Rectal smooth muscle tissue (tissue), 1 donor: ENCODE data around the gene MEIS1.
"Not testable (repeated sequence)": the region's sequence is repeated elsewhere in the genome, so short reads cannot be mapped to it uniquely, and the experiment has no call there.

ENCODE experiments used
- H3K27ac ChIP-seq: one replicate; pipeline ENCODE4 v1.7.0; 2013; ENCODE audit warnings: low read depth, low read length, inconsistent platforms
- H3K27me3 ChIP-seq: one replicate; pipeline ENCODE4 v1.7.0; 2013; ENCODE audit warnings: low read length; ENCODE audit not compliant: control insufficient read depth, insufficient read depth
- H3K36me3 ChIP-seq: one replicate; pipeline ENCODE4 v1.7.0; 2013; ENCODE audit warnings: low read length; ENCODE audit not compliant: control insufficient read depth, insufficient read depth
- H3K4me1 ChIP-seq: one replicate; pipeline ENCODE4 v1.7.0; 2013; ENCODE audit warnings: low read length; ENCODE audit not compliant: control insufficient read depth, insufficient read depth
- H3K4me3 ChIP-seq: one replicate; pipeline ENCODE4 v1.7.0; 2013; ENCODE audit warnings: low read length
- H3K9ac ChIP-seq: one replicate; pipeline ENCODE4 v1.7.0; 2013; ENCODE audit warnings: low read length

The MEIS1 gene

DNA sequence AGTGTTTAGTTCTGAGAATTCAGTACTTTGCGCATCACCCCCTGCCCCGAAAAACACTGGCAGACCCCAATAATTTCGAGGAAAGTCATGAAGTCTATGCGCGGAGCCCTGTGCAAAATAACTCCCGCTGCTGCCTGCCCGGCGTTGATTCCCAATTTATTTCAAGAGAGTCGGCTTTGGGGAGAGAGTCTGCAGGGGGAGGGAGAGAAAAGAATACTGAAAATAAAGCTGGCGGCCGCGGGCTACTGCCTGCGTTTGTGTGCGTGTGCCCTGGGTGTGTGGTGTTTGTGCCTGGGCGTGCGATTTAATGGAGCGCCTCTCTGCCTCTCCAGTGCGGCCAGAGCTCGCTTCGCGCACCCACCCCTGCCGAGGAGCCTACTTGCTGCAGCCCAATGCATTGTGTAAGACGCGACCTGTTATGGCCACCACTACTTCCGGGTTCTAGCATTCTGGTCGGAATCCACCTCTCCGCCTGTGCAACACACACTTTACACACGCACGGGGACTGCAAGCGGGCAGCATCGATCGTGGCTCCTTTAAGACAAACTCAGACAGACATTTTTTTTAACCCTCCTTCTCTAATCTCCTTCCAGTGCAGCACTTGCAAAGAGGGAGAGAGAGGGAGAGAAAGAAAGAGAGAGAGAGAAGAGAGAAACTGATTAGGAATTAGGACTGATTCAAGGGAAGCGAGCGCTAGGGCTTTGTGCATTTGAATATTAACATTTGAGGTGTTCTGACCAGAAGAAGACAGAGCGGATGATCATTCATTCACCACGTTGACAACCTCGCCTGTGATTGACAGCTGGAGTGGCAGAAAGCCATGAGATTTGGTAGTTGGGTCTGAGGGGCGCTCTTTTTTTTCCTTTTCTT is at the start of gene MEIS1:
MEIS1 (plus strand) TSS at position 447 of the 870 bp plus-strand sequence. CDS start 732 bp downstream, outside the sequence.
- Histone ChIP-seq H3K27ac (peak within 1 kb of the TSS; percentile 98), H3K36me3 (peaks cover 9% of the 10 kb centered on the region), H3K4me1 (peaks cover 3% of the 10 kb centered on the region), H3K9ac (peak within 1 kb of the TSS; percentile 75), H3K27me3 (peaks cover 4% of the 10 kb centered on the region), H3K4me3 (peak within 1 kb of the TSS; percentile 92)

- Histone ChIP-seq H3K4me3 (no peak overlapping the region), H3K27ac (no peak overlapping the region), H3K4me1 (no peaks in the 10 kb centered on the region), H3K36me3 (no peaks in the 10 kb centered on the region), H3K9ac (no peak overlapping the region), H3K27me3 (no peaks in the 10 kb centered on the region)
These were observed 47.7 kb upstream of the MEIS1 start for GRCh38 chr2:66387016-66387753.

GRCh38 chr2:66389651-66390131 is 45.2 kb upstream of the MEIS1 start:
- no peaks in the 10 kb centered on the region for H3K4me1 ChIP-seq
- H3K27ac ChIP-seq: no peak overlapping the region
- no peak overlapping the region for H3K4me3 ChIP-seq
- H3K9ac ChIP-seq: no peak overlapping the region
- no peaks in the 10 kb centered on the region for H3K27me3 ChIP-seq
- H3K36me3 ChIP-seq: no peaks in the 10 kb centered on the region

DNA sequence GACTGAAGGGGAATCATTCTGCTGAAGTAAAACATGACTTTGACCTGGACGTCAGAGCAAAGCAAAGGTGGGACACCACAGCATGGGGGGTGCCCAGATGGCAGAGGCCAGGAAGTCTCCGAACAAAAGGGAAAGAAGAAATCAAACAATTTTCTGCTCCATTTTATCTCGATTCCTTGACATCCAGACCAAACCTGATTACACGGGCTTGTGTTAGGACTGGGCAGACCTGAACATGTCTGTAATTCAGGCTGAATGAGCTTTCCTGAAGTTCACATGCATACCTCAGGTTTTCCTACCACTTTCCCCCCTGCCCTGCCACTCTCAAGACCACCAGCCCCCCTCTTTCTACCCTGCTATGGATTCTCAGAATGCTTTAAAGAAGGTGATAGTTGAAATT is 44.8 kb upstream of the MEIS1 start:
- no peaks in the 10 kb centered on the region for H3K27me3 ChIP-seq
- no peaks in the 10 kb centered on the region for H3K36me3 ChIP-seq
- no peak overlapping the region for H3K27ac ChIP-seq
- H3K4me3 ChIP-seq: no peak overlapping the region
- no peaks in the 10 kb centered on the region for H3K4me1 ChIP-seq
- H3K9ac ChIP-seq: no peak overlapping the region

GRCh38 chr2:66390811-66391210 is 44.1 kb upstream of the MEIS1 start:
- Histone ChIP-seq H3K27me3 (no peaks in the 10 kb centered on the region), H3K4me1 (no peaks in the 10 kb centered on the region), H3K36me3 (no peaks in the 10 kb centered on the region), H3K4me3 (no peak overlapping the region), H3K27ac (no peak overlapping the region), H3K9ac (no peak overlapping the region)

DNA sequence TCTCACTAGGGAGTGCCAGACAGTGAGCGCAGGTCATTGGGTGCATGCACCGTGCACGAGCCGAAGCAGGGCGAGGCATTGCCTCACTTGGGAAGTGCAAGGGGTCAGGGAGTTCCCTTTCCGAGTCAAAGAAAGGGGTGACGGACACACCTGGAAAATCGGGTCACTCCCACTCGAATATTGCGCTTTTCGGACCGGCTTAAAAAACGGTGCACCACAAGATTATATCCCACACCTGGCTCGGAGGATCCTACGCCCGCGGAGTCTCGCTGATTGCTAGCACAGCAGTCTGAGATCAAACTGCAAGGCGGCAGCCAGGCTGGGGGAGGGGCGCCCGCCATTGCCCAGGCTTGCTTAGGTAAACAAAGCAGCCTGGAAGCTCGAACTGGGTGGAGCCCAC is 43.7 kb upstream of the MEIS1 start:
- not testable (repeated sequence) for H3K36me3 ChIP-seq, H3K9ac ChIP-seq, H3K4me3 ChIP-seq, H3K27me3 ChIP-seq, H3K4me1 ChIP-seq, H3K27ac ChIP-seq

DNA sequence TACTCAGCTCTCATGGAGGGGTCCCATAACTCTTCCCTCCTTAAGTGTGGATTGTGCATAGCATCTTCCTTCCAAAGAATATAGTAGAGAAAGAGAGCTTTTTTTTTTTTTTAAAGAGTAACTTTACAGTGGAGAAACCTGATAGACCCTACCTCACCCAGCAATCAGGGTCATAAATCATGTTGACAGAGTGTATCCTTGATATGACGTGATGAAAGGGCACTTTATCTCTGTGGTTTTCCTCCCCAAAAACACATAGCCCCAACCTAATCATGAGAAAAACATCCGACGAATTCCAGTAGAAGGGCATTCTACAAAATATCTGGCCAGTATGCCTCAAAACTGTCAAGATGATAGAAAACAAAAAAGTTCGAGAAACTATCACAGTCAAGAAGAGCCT is 29.5 kb upstream of the MEIS1 start:
- Histone ChIP-seq H3K9ac (no peak overlapping the region), H3K4me1 (no peaks in the 10 kb centered on the region), H3K36me3 (no peaks in the 10 kb centered on the region), H3K27ac (no peak overlapping the region), H3K4me3 (no peak overlapping the region), H3K27me3 (no peaks in the 10 kb centered on the region)

DNA sequence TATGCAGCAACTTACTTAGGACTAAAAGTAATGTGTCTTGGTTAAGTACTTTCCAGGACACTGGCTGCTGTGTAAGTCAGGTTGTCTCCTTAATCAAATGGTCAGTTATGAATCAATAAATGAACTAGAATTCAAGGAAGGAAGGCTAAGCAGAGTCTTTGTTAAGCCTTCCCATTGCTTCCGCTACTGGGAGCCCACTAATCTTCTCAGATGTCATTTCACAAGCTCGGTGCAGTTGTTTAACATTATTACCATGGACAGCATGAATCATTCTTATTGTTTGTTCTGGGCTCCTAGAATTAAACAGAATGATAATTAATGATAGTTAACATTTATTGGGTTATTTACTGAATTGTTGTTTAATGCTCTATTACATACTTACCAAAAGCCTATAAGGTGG is 26.0 kb upstream of the MEIS1 start:
- Histone ChIP-seq H3K36me3 (no peaks in the 10 kb centered on the region), H3K27ac (no peak overlapping the region), H3K27me3 (no peaks in the 10 kb centered on the region), H3K9ac (no peak overlapping the region), H3K4me3 (no peak overlapping the region), H3K4me1 (no peaks in the 10 kb centered on the region)

GRCh38 chr2:66412874-66413273 is 22.1 kb upstream of the MEIS1 start:
- H3K4me3 ChIP-seq: no peak overlapping the region
- no peaks in the 10 kb centered on the region for H3K27me3 ChIP-seq
- no peaks in the 10 kb centered on the region for H3K4me1 ChIP-seq
- H3K9ac ChIP-seq: no peak overlapping the region
- H3K36me3 ChIP-seq: no peaks in the 10 kb centered on the region
- no peak overlapping the region for H3K27ac ChIP-seq

DNA sequence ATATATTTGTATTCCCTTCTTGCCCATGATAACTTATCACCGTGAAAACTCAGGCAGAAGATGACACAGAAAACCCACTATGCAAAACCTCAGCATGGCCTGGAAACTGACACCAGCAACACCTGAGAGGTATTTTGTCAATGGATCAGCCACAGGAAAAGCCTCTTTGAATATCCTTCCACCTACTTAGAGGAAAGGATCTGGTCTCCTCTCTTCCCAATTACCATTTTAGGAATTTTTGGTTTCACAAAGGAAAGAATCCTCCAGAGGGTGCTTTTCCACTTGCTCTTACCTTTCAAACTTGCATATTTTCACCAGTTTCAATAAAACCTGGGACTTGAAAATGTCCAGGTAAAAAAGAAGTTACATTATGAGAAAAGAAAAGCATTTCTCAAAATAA is 20.0 kb upstream of the MEIS1 start:
- Histone ChIP-seq H3K4me3 (no peak overlapping the region), H3K27me3 (no peaks in the 10 kb centered on the region), H3K27ac (no peak overlapping the region), H3K36me3 (no peaks in the 10 kb centered on the region), H3K4me1 (no peaks in the 10 kb centered on the region), H3K9ac (no peak overlapping the region)

GRCh38 chr2:66418381-66418780 is 16.5 kb upstream of the MEIS1 start:
- Histone ChIP-seq H3K4me1 (no peaks in the 10 kb centered on the region), H3K9ac (no peak overlapping the region), H3K4me3 (no peak overlapping the region), H3K36me3 (no peaks in the 10 kb centered on the region), H3K27me3 (no peaks in the 10 kb centered on the region), H3K27ac (no peak overlapping the region)

- Histone ChIP-seq H3K36me3 (no peaks in the 10 kb centered on the region), H3K4me3 (no peak overlapping the region), H3K9ac (no peak overlapping the region), H3K27ac (no peak overlapping the region), H3K27me3 (no peaks in the 10 kb centered on the region), H3K4me1 (no peaks in the 10 kb centered on the region)
These were observed 13.3 kb upstream of the MEIS1 start for GRCh38 chr2:66421612-66422011.
